ENCODE measurements around the gene PCSK6. TPM values are rescaled to one million over a fixed set of nuclear protein-coding genes. Genes with fewer than 3 reads are reported as not detected.

PCSK6 gene
- total and polyA plus RNA-seq, 2 of the 8 experiments (the other 6 are each of a cell fraction or from before 2014, with no cell fraction given): 1.9 to 4.0 TPM

DNA sequence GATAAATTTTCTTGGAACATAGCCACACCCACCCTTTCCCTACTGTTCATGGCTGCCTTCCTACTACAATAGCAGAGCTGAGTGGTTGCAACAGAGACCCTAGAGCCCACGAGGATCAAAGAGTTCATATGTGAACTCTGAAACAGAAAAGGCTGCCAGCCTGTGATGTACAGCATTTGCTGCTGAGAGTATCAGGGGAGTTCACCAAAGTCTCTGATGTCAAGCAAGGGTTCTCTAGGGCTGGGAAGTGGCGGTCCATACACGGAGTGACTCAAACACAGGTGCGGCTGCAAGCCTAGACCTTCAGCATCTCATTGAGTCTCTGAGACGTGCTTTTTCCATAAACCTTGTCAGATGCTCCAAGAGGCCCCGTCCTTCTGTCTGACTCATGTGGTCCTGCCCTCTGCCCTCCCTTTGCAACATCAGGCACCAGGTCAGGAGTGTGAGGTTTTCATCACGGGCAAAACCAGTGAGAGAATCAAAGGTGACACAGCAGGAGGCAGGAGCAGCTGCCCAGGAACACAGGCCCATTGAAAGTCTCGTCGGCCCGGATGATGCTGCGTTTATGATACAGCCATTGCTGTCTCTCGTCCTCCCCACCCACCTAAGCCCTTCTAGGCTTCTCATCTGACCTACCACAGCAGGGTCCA, 42.9 kb downstream of the PCSK6 start (continued):
- TF ChIP-seq, protein P1, sequence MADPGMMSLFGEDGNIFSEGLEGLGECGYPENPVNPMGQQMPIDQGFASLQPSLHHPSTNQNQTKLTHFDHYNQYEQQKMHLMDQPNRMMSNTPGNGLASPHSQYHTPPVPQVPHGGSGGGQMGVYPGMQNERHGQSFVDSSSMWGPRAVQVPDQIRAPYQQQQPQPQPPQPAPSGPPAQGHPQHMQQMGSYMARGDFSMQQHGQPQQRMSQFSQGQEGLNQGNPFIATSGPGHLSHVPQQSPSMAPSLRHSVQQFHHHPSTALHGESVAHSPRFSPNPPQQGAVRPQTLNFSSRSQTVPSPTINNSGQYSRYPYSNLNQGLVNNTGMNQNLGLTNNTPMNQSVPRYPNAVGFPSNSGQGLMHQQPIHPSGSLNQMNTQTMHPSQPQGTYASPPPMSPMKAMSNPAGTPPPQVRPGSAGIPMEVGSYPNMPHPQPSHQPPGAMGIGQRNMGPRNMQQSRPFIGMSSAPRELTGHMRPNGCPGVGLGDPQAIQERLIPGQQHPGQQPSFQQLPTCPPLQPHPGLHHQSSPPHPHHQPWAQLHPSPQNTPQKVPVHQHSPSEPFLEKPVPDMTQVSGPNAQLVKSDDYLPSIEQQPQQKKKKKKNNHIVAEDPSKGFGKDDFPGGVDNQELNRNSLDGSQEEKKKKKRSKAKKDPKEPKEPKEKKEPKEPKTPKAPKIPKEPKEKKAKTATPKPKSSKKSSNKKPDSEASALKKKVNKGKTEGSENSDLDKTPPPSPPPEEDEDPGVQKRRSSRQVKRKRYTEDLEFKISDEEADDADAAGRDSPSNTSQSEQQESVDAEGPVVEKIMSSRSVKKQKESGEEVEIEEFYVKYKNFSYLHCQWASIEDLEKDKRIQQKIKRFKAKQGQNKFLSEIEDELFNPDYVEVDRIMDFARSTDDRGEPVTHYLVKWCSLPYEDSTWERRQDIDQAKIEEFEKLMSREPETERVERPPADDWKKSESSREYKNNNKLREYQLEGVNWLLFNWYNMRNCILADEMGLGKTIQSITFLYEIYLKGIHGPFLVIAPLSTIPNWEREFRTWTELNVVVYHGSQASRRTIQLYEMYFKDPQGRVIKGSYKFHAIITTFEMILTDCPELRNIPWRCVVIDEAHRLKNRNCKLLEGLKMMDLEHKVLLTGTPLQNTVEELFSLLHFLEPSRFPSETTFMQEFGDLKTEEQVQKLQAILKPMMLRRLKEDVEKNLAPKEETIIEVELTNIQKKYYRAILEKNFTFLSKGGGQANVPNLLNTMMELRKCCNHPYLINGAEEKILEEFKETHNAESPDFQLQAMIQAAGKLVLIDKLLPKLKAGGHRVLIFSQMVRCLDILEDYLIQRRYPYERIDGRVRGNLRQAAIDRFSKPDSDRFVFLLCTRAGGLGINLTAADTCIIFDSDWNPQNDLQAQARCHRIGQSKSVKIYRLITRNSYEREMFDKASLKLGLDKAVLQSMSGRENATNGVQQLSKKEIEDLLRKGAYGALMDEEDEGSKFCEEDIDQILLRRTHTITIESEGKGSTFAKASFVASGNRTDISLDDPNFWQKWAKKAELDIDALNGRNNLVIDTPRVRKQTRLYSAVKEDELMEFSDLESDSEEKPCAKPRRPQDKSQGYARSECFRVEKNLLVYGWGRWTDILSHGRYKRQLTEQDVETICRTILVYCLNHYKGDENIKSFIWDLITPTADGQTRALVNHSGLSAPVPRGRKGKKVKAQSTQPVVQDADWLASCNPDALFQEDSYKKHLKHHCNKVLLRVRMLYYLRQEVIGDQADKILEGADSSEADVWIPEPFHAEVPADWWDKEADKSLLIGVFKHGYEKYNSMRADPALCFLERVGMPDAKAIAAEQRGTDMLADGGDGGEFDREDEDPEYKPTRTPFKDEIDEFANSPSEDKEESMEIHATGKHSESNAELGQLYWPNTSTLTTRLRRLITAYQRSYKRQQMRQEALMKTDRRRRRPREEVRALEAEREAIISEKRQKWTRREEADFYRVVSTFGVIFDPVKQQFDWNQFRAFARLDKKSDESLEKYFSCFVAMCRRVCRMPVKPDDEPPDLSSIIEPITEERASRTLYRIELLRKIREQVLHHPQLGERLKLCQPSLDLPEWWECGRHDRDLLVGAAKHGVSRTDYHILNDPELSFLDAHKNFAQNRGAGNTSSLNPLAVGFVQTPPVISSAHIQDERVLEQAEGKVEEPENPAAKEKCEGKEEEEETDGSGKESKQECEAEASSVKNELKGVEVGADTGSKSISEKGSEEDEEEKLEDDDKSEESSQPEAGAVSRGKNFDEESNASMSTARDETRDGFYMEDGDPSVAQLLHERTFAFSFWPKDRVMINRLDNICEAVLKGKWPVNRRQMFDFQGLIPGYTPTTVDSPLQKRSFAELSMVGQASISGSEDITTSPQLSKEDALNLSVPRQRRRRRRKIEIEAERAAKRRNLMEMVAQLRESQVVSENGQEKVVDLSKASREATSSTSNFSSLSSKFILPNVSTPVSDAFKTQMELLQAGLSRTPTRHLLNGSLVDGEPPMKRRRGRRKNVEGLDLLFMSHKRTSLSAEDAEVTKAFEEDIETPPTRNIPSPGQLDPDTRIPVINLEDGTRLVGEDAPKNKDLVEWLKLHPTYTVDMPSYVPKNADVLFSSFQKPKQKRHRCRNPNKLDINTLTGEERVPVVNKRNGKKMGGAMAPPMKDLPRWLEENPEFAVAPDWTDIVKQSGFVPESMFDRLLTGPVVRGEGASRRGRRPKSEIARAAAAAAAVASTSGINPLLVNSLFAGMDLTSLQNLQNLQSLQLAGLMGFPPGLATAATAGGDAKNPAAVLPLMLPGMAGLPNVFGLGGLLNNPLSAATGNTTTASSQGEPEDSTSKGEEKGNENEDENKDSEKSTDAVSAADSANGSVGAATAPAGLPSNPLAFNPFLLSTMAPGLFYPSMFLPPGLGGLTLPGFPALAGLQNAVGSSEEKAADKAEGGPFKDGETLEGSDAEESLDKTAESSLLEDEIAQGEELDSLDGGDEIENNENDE (IDR thresholded peaks at IDR 0.05; ENCODE audit: insufficient replicate concordance, low read length): no peak
- TF ChIP-seq EP300 (IDR thresholded peaks at IDR 0.05; ENCODE audit: borderline replicate concordance in 1 of 2, low read depth in 2 of 2, low read length in 2 of 2): no peak
- no peak for TF ChIP-seq ATF2 (IDR thresholded peaks at IDR 0.05; ENCODE audit: low read length)
- TF ChIP-seq CBX8 (IDR thresholded peaks at IDR 0.05; ENCODE audit: borderline replicate concordance, low read depth, low read length): no peak
- no peak for TF ChIP-seq CTBP2 (IDR thresholded peaks at IDR 0.05; ENCODE audit: borderline replicate concordance, insufficient read depth, insufficient read length, low read length)
- TF ChIP-seq RXRA (IDR thresholded peaks at IDR 0.05; ENCODE audit: insufficient read depth, low read depth, low read length): no peak
- TF ChIP-seq MAX (IDR thresholded peaks at IDR 0.05): no peak

Measured in H1 (cell line).